Stimulated activated CD4-positive, alpha-beta T cell treated with anti-CD3 and anti-CD28 coated beads, Interleukin-15, amount 100 ng/mL, for 24 hours (primary cell): ENCODE results near the gene GPR25.

Experiments
- DNase-seq: peaks from one replicate; pipeline ENCODE4 v3.0.0-alpha.2; 2020

The GPR25 gene

GRCh38 chr1:200873671-200874397 is 1.1 kb downstream of the GPR25 start:
- DNase-seq, result no peak

GRCh38 chr1:200874694-200875093 is 1.9 kb downstream of the GPR25 start:
- DNase-seq, result no peak

GRCh38 chr1:200875416-200875815 is 2.6 kb downstream of the GPR25 start:
- no peak for DNase-seq

- DNase-seq, result no peak
These were observed 4.2 kb downstream of the GPR25 start for GRCh38 chr1:200877010-200877409.

GRCh38 chr1:200877839-200878551 is 5.2 kb downstream of the GPR25 start:
- peak; percentile 76 for DNase-seq

- peak; percentile 51 for DNase-seq
These were observed 7.4 kb downstream of the GPR25 start for GRCh38 chr1:200880212-200880611.

GRCh38 chr1:200883118-200883517 is 10.3 kb downstream of the GPR25 start:
- DNase-seq, result no peak

- no peak for DNase-seq
These were observed 13.0 kb downstream of the GPR25 start for GRCh38 chr1:200885623-200886402.

- DNase-seq, result no peak
These were observed 13.8 kb downstream of the GPR25 start for GRCh38 chr1:200886594-200886993.

GRCh38 chr1:200887036-200887435 is 14.3 kb downstream of the GPR25 start:
- DNase-seq, result no peak

GRCh38 chr1:200887772-200888348 is 15.1 kb downstream of the GPR25 start:
- DNase-seq, result no peak

GRCh38 chr1:200888349-200888838 is 15.6 kb downstream of the GPR25 start:
- DNase-seq, result peak; percentile 75

GRCh38 chr1:200889571-200889970 is 16.8 kb downstream of the GPR25 start:
- DNase-seq, result peak; percentile 56

GRCh38 chr1:200890027-200890426 is 17.2 kb downstream of the GPR25 start:
- DNase-seq, result no peak

GRCh38 chr1:200890818-200891773 is 18.3 kb downstream of the GPR25 start:
- peak; percentile 34 for DNase-seq

GRCh38 chr1:200891774-200892157 is 19.0 kb downstream of the GPR25 start:
- no peak for DNase-seq

- no peak for DNase-seq
These were observed 19.8 kb downstream of the GPR25 start for GRCh38 chr1:200892546-200892945.

- DNase-seq, result no peak
These were observed 20.2 kb downstream of the GPR25 start for GRCh38 chr1:200892958-200893357.

- DNase-seq, result no peak
These were observed 20.7 kb downstream of the GPR25 start for GRCh38 chr1:200893411-200893901.

- DNase-seq, result no peak
These were observed 22.1 kb downstream of the GPR25 start, which contains the start of gene INAVA for GRCh38 chr1:200894712-200895442. INAVA (plus strand) TSS chr1:200894900; CDS start chr1:200898401, 3,501 bp downstream.

GRCh38 chr1:200895443-200895789 is 22.6 kb downstream of the GPR25 start:
- DNase-seq, result no peak
